ENCODE results near the gene UBP1.

DNA sequence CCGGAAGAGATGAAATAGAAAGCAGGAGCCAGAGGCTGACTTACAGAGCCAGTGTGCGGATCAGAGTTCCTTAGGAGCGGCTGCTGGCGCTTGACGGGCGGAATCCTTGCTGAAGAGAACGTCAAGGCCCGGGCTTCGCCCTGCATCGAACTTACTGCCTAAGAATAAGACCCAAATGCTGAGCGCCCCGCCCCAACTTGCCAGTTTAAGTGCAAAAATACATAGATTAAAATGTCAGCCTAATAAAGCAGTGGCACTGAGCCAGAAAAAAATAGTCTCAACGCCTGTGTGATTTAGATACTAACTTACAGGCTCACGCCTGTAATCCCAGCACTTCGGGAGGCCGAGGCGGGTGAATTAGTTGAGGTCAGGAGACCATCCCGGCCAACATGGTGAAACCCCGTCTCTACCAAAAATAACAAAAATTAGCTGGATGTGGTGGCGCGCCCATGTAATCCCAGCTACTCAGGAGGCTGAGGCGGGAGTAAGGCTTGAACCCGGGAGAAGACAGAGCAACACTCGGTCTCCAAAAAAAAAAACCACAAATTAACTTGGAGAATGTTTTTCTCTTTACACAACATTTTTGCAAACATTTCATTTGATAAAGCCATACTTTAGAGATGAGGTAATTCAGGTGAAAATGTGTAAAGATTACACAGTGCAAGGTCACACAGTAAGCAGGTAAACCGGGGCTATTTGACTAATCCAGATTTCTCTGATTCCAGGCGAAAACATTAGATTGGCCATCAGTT lies 1.2 kb upstream of the UBP1 start:
- TF ChIP-seq, protein P1, sequence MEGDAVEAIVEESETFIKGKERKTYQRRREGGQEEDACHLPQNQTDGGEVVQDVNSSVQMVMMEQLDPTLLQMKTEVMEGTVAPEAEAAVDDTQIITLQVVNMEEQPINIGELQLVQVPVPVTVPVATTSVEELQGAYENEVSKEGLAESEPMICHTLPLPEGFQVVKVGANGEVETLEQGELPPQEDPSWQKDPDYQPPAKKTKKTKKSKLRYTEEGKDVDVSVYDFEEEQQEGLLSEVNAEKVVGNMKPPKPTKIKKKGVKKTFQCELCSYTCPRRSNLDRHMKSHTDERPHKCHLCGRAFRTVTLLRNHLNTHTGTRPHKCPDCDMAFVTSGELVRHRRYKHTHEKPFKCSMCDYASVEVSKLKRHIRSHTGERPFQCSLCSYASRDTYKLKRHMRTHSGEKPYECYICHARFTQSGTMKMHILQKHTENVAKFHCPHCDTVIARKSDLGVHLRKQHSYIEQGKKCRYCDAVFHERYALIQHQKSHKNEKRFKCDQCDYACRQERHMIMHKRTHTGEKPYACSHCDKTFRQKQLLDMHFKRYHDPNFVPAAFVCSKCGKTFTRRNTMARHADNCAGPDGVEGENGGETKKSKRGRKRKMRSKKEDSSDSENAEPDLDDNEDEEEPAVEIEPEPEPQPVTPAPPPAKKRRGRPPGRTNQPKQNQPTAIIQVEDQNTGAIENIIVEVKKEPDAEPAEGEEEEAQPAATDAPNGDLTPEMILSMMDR (IDR thresholded peaks at IDR 0.05; ENCODE audit: low read length) = no peak
- TF ChIP-seq EZH2 (IDR thresholded peaks at IDR 0.05; ENCODE audit: borderline replicate concordance, low read length) = no peak
